Skin epidermis (tissue), 12 donors: ENCODE results near the gene CROCC2.

ENCODE experiments used
- H3K27ac ChIP-seq, 21 experiments: fragments of 200-600 bp; sonication (generic) in 11 of 21; one replicate each; pipeline ENCODE4 v1.5.0; 2020; ENCODE audit warnings: mild to moderate bottlenecking in 3 of 21, inconsistent platforms in 2 of 21, moderate library complexity in 2 of 21
- H3K4me3 ChIP-seq, 7 experiments: fragments of 200-600 bp; sonication (generic) in 2 of 7; one replicate each; pipeline ENCODE4 v1.5.0; 2020; ENCODE audit warnings: inconsistent platforms in 2 of 7, mild to moderate bottlenecking in 2 of 7, moderate library complexity in 1 of 7

Gene CROCC2

GRCh38 chr2:240928476-240929363 is 22.6 kb downstream of the CROCC2 start:
- H3K4me3 ChIP-seq, result no peak overlapping the region
- H3K27ac ChIP-seq, result no peak overlapping the region

- H3K4me3 ChIP-seq, result no peak overlapping the region
- H3K27ac ChIP-seq, result no peak overlapping the region
Measured at GRCh38 chr2:240929364-240930095, 23.4 kb downstream of the CROCC2 start.

GRCh38 chr2:240930096-240930630 is 24.0 kb downstream of the CROCC2 start:
- no peak overlapping the region for H3K27ac ChIP-seq
- H3K4me3 ChIP-seq, result no peak overlapping the region

DNA sequence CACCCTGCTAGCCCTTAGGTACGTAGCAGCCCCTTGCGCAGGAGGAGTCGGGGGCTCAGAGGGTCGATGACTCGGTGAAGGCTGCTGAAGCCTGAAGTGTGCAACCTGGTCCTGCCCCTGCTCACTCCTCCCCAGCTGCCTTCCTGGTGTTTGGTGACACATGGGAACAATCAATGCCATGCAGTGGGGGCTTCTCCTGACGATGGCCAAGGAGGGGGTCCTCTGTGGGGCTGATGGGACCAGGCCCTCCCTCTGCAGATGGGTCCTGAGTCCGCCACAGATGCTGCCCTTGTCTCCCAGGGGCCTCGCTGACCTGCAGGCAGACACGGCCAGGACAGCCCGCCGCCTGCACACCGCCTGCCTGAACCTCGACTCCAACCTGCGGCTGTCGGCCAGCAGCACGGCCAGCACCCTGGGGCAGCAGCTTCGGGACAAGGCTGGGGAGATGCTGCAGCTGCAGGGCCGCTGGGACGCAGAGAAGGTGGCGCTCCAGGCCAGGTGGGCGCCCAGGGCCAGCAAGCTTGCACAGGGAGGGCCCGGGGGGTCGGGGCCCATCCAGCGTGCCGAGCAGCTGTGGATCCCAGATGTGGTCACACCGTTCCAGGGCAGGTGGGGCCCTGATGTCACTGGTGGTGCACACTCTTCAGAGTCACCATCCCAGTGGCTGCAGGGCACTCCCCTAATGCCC is 24.6 kb downstream of the CROCC2 start:
- H3K4me3 ChIP-seq, result no peak overlapping the region
- no peak overlapping the region for H3K27ac ChIP-seq

DNA sequence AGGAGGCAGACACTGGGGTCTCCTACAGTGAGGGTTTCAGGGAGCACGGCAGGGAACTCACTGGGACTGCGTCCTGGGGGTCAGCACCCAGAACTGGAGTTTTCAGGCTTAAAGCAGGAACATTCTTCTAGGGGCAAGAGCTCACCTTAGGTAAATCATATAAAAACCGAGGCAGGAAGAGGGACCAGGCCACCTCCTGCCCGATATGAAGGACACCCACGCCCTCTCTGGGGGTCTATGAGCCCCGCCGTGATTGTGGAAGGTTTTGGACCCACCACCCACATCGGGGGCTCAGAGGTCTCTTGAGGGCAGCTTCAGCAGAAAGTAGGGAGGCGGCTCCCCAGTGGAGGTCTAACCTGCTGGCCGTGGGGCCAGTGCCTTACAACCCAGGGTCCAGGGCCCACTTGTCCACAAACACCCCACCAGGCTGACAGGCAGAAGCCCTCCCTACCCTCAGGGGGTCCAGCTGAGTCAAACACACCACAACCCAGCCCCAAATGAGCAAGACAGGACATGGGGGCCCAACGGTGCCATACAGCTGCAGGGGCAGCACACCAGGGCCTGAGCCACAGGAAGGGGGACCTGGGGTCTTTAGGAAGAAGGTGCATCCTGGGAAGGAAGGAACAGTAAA is 25.3 kb downstream of the CROCC2 start:
- Histone ChIP-seq H3K4me3 (no peak overlapping the region), H3K27ac (no peak overlapping the region)

DNA sequence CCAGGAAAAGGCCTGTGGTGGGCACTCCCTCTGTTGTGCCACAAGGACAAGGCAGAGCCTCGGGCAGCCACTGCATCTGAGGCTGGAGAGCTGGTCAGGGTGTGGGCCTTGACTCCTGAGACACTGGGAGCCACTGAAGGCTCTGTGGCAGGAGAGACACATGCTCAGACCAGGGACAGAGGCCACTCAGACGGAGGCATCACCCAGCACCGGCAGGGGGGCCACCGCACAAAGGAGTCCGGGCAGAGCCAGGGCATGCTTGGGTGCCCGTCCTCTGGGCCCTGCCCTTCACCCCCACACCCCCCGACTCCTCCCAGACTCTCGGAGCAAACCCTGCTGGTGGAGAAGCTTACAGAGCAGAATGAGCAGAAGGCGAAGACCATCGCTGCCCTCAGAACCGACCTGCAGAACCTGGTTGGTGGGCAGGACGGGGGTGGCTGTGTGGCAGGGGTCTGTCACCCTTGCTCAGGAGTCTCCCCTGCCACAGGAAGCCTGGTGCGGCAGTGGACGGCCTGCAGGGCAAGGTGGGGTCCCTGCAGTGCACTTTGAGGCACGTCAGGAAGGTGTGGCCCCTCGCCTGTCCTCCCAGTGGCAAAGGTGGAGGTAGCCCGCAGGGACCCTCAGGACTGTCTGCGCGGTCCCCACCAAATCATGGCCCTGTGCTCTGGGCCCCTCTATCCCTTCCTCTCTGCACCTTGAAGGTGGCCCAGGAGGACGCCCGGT is 26.0 kb downstream of the CROCC2 start:
- no peak overlapping the region for H3K4me3 ChIP-seq

GRCh38 chr2:240932724-240933047 is 26.6 kb downstream of the CROCC2 start:
- Histone ChIP-seq H3K4me3 (no peak overlapping the region), H3K27ac (no peak overlapping the region)

More for the DNA sequence above, 26.0 kb downstream of the CROCC2 start:
- no peak overlapping the region for H3K27ac ChIP-seq

- H3K4me3 ChIP-seq, result no peak overlapping the region
- no peak overlapping the region for H3K27ac ChIP-seq
Measured at GRCh38 chr2:240933048-240933965, 27.2 kb downstream of the CROCC2 start.

GRCh38 chr2:240933966-240934700 is 28.0 kb downstream of the CROCC2 start:
- H3K27ac ChIP-seq, result no peak overlapping the region
- H3K4me3 ChIP-seq, result no peak overlapping the region

DNA sequence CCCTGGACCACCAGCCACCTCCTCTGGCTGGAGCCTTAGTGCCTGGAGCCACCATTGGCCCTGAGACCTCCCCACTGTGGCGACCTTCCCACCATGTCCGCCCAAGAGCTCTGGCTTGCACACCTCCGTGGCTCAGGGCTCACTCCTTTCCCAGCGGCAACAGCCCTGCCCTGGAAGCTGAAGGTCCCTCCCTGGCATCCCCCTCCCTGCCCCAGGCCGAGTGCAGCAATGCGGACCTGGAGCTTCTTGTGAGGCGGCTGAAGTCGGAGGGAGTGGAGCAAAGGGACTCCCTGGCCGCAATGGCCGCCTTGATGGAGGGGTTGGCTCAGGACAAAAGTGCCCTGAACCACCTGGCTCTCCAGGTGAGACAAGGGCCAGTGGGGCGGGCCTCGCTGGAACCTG is 28.6 kb downstream of the CROCC2 start:
- no peak overlapping the region for H3K27ac ChIP-seq
- no peak overlapping the region for H3K4me3 ChIP-seq

- Histone ChIP-seq H3K4me3 (no peak overlapping the region), H3K27ac (no peak overlapping the region)
Measured at GRCh38 chr2:240935103-240935876, 29.2 kb downstream of the CROCC2 start.

- no peak overlapping the region for H3K27ac ChIP-seq
- no peak overlapping the region for H3K4me3 ChIP-seq
Measured at GRCh38 chr2:240936106-240936505, 30.0 kb downstream of the CROCC2 start.

- Histone ChIP-seq H3K4me3 (no peak overlapping the region), H3K27ac (no peak overlapping the region)
Measured at GRCh38 chr2:240946046-240946445, 39.9 kb downstream of the CROCC2 start.

DNA sequence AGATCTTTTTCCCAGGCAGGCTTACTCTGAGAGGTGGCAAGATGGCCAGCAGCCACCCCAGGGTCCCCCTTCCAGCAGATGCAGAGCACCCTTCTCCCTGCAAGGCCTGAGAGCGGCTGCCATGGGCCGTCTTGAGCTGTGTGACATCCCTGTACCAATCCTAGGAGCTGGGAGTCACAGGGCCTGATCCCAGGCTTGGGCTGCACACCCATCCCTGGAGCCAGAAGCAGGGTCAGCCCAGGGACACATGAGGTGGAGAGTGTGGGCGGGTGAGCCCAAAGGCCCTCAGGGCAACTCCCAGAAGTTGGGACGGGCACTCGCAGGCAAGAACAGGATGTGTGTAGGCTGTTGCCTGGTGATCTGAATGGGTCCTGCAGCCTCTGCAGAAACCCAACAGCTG is 40.5 kb downstream of the CROCC2 start:
- no peak overlapping the region for H3K27ac ChIP-seq
- no peak overlapping the region for H3K4me3 ChIP-seq

DNA sequence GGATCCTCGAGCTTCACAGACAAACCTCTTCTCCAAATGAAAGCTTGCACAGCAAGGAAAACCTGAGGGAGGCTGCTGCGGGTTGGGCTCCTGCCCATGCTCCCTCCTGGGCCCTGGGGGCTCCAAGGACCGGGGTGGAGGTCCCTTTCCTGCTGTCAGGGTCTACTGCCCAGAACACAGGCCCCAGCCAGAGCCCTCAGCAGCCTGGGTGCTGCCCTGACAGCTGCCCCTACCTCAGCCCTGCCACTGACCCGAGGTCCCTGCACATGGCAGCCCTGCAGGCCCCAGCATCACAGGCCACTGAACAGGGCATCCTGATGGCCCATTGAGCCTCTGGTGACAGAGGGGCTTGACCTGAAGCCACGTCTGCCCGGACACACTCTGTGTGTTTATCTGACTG is 41.0 kb downstream of the CROCC2 start:
- H3K4me3 ChIP-seq, result no peak overlapping the region
- no peak overlapping the region for H3K27ac ChIP-seq

GRCh38 chr2:240947607-240948006 is 41.5 kb downstream of the CROCC2 start:
- Histone ChIP-seq H3K4me3 (no peak overlapping the region), H3K27ac (no peak overlapping the region)

DNA sequence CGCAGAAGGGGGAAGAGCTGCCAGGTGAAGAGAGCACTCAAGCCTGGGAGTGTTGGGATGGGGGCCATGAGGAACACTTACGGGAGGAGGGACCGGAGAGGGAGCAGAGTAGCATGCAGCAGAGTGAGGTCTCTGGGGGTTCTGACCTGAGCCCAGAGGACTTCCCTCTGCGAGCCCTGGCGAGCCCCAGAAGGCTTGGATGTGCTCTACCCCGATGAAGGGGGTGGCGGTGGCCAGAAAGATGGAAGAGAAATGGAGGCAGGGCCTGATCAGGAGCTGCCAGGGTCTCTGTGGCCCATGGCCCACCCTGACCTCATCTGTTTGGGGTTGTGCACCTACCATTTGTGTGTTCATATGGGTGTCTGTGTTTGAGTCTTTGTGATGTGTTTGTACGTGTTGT is 42.0 kb downstream of the CROCC2 start:
- Histone ChIP-seq H3K4me3 (no peak overlapping the region), H3K27ac (no peak overlapping the region)
